ENCODE measurements around the gene TRPC1.

Gene TRPC1

DNA sequence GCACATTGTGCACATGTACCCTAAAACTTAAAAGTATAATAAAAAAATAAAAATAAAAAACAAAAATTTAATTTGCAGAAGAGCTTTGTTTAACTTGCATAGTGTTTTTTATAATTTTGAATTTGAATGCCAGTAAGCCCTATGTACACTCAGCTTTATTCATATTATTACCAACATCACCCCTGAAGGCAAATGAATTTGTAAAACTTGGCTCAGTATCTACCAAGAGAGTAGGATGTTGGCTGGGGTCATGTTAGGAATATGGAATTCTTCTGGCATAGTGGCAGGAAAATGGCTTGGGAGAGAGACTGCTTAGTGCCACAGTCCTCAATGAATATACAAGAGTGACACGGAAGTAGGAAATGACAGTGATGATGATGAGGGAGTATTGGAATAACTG lies 30.7 kb downstream of the TRPC1 start:
- DNase-seq = no peak

DNA sequence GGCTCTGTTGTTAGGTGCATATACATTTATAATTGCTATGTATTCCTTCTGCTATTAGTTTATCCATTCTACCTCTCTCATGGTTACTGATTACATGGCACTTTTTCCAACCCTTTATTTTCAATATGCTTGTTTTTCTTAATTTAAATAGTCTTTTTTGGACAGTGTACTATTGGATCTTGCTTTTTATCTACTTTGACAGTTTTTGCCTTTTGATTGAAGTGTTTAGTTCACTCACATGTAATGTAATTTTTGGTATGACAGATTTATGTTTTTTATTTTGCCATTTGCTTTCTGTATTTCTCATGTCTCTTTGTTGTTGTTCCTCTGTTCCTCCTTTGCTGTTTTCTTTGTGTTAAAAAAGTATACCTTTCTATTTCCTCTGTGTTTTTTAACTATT lies 44.5 kb downstream of the TRPC1 start:
- no peak for DNase-seq

DNA sequence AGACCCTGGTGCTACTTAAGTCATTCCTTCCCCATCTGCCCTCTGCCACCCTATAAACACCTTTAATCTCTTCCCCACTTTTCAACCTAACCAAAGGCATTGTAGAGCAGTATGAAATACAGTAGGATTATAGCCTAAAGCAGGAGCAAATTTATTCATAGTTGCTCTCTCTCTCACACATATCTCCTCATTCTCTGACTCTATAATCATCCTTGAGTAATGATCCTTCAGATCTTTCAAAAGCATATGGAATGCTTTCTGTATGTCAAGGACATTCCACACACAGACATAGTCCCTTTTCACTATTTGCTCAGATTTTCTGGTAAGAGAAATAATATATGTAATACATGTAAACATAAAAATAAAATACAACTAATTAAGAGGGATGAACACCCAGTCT lies 54.1 kb downstream of the TRPC1 start:
- DNase-seq = no peak

DNA sequence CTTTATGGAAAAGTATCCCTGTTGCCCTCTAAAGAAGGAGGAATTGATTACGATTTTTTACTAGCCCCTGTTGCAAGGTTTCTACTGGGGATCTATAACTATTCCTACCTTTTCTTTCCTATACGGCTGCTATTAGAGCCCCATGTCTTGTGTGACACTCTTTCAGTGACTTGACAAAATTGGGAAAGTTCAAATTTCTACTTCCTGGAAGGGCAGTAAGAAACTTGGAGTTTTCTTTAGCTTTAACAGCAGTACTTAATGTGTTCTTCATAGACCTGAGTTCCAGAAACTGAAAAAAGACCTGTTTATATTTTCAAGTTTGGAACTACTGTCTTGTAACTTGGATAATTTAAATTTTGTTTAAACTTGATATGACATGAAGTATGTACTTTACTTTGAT lies 54.7 kb downstream of the TRPC1 start:
- DNase-seq = no peak

DNA sequence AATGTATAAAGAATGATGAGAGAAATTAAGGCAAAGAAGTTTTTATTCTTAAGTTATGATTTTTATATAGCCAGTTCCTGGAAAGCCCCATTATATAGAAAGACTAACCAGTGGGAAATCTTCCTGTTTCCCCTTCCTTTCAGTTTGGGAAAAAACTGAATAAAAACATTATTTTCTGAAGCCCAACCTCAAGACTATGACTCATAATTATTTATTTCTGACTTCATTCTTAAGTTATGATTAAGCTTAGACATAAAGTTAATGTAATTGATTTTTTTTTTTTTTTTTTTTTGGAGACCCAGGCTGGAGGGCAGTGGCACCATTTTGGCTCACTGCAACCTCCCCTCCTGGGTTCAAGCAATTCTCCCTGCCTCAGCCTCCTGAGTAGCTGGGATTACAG lies 55.8 kb downstream of the TRPC1 start:
- DNase-seq = no peak

DNA sequence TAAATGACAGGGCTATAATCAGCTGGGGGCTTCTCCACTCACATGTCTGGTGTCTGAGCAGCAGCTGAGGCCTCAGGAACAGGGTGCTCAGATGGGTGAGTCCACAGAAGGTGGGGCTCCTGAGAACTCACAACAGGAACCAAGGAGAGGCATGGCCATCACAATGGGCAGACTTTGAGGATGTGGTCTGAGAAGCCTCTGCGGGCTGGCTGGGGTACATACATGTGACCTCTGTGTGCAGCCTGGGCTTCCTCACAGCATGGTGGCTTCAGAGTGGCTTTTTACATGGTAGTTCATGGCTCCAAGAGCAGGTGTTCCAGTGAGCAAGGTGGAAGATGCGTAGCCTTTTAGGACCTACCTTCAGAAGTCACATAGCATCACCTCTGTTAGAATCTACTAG lies 58.8 kb downstream of the TRPC1 start:
- DNase-seq = no peak

DNA sequence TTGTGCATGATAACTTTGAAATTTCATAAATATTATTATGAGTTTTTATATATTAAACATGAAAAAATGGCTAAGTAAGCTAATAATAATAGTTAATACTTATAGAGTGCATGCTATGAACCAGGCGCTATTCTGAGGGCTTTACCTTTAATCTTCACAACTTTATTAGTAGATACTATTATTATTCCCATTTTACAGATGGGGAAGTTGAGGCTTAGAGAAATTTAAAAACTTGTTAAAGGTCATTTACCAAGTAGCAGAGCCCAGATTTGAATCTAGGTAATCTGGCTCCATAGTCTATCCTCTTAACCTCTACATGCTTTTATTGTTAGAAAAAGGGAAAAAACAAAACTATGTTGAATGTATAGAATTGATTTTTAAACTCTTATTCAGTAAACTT lies 60.4 kb downstream of the TRPC1 start:
- DNase-seq = no peak

DNA sequence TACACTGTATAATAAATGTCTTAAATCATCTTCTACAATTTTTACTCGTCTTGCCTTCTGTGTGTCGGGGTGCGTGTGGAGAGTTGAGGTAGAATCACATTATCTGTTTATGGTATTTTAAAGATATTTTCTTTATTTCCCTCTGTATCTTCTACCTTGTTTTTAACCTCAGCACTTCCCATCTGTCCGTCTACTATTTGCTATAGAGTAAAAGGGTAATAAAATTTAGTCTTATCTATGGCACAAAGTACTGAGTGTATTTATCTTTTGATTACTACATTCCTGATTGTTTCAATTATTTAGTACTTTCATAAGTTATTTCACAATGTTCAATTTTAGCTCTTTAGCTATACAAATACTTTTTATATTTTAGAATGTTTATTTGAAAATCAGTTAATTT lies 62.2 kb downstream of the TRPC1 start:
- no peak for DNase-seq

DNA sequence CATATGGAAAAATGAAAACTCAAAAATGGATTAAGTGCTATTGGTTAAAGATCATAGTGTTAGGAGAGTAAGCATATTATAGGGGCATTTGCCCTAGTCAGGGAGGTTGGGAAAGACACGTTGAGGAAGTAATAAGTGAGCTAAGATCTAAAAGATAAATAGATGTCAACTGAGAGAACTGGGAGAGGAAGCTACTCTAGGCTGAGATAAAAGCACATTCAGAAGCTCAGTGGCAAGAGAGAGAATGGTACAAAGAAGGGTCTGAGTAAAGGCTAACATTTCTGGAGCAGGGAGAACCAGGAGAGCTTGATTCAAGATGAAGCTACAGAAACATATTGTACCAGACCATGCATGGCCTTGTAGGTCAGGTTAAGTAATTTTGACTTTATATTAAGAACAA lies 63.9 kb downstream of the TRPC1 start:
- DNase-seq = no peak

DNA sequence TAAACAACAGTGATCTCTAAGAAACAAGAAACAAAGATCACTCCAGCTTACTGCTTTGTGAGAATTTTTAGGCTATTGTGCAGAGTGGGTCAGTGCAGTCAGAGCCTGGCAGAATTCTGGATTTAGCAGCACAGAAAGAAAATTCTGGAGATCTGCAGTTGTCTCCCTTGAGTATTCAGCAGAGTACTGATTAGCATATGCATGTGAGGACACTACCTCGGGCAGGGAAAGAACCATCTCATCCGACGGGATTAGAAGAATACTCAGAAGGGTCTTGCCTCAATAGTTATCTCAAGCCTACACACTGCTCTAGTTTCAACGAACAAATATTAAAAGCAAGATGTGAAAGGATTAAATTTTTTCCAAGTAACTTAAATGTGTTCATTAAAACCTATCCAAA lies 70.7 kb downstream of the TRPC1 start:
- DNase-seq = no peak

DNA sequence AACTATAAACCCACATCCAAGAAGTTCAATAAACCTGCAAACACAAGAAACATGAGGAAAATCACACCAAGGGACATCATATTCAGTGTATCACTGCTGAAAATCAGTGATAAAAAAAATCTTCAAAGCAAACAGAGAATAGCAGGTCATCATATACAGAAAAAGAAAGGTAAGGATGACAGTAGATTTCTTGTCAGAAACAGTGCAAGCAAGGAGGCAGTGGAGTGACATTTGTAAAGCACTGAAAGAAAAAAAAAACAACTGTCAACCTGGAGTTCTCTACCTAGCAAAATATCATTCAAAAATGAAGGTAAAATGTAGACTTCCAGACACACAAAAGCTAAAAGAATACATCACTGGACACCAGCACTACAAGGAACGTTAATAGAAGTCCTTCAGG lies 71.5 kb downstream of the TRPC1 start:
- DNase-seq = no peak

DNA sequence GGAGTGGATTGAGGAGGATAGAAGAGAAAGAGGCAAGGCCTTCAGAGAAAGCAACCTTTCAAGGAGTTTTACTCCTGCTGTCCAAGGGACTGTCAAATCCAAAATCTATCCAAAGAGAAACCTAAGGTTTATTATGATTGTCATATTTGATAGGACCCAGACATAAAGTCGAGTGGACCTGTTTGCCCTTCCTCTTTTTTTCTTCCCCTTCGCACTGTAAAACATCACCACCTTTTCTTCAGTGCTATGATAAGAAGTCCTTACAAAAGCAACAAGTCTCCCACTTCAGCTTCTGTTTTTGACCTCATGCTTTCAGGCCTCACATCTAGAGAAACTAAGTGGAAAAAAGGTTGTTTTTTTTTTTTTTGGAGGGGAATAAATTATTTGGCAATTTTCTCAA lies 73.0 kb downstream of the TRPC1 start:
- no peak for DNase-seq

DNA sequence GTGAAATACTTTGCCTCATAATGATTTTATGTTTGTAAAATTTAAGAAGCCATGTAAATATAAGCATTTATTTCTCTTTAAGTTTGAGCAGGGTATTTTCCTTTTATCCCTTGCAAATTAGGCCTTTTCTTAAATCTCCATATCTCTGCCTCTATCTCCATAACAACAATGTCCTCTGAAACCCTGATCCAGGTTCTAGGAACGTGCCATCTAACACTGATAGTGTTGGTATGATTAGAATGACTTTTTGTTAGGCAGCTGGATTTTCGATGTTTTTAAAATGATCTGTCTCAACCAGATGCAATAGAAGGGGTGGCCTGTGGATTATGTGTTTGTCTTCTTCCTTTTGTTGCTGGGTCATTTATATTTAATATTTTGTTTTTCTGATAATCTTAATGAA lies 77.9 kb downstream of the TRPC1 start:
- no peak for DNase-seq

DNA sequence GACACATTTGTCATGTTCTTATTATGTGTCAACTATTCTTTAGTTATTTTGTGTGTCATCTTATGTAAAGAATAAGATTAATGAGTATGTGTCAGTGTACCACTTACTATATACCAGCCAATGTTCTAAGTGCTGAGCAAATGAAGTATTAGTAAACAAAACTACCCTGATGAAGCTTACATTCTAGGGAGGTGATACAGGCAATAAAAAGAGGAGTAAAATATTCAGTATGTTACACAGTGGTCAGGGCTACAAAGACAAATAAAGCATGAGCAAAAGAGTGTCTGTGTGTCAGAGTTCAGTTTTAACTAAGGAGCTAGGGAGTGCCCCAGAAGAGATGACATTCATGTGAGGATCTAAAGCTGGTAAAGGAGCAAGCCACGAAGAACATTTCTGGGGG lies 79.1 kb downstream of the TRPC1 start:
- no peak for DNase-seq

DNA sequence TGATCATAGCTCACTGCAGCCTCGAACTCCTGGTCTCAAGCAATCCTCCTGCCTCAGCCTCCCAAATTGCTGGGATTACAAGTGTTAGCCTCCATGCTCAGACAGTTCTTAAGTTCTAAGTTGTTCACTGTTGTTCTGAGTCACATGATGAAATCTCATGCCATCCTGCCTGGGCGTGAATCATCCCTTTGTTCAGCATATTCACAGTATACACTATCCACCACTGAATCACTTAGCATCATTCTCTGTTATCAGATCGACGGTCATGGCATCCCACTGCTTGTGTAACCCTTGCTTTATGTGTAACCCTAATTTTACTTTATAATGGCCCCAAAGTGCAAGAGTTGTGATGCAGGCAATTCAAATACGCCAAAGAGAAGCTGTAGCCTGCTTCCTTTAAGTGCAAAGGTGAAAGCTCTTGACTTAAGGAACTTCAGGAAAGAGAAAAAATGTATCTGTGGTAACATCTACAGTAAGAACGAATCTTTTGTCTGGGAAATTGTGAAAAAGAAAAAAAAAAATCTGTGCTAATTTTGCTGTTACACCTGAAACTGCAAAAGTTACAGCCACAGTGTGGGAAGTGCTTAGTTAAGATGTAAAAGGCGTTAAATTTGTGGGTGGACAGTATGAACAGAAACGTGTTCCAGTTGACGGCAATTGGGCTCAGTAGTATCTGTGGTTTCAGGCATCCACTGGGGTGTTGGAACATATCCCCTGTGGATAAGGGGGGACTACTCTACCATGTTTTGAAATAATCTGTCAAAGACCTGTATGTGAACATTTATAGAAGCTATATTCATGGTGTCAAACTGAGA lies 84.5 kb downstream of the TRPC1 start:
- no peak for DNase-seq

DNA sequence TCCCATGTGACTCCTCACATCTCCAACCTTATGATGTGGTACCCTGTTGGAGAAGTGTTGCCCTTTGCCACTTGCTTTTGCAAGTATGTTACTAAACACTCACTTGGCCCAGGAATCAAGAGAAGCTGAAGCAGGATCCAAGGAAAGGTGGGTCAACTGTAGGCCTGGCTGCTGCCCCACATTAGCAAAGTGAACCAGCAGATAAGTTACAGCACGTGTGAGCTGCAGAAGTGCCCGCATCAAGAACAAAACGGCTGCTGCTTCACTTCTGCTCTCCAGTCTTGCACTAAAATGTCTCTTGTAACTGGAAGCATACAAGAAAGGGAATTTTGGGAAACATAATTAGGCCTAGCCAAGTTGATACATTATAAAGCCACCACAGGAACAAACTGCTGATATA lies 85.4 kb downstream of the TRPC1 start:
- DNase-seq = no peak

DNA sequence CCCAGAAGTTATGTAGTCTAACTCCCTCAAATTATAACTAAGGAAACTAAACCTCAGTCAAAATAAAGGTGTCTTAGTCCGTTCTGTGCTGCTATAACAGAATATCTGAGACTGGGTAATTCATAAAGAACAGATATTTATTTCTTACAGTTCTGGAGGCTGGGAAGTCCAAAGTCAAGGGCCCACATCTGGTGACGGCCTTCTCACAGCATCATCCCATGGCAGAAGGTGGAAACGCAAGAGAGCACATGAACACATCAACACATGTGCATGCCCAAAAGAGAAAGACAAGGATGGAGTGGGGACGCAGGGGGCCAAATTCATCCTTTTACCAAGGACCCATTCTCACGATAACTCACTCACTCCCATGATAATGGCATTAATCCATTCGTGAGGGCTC lies 92.0 kb downstream of the TRPC1 start:
- no peak for DNase-seq

DNA sequence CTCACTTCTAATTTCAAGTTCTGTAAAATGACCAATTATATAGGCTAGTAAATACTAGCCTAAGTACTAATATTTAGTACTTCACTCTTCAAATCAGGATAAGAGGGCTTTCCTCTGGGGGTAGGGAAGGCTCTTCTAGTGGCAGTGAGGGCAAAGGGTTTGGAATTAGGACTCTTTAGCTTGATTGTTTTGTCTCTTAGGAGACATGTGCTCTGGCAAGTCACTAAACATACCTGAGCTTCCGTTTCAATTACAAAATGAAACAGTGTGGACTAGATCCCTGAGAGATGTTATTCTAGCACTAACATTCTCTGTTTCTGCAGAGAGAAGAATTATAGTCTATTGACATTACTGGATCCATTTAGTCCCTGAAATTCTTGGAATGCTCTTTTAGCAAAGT lies 93.5 kb downstream of the TRPC1 start:
- no peak for DNase-seq

DNA sequence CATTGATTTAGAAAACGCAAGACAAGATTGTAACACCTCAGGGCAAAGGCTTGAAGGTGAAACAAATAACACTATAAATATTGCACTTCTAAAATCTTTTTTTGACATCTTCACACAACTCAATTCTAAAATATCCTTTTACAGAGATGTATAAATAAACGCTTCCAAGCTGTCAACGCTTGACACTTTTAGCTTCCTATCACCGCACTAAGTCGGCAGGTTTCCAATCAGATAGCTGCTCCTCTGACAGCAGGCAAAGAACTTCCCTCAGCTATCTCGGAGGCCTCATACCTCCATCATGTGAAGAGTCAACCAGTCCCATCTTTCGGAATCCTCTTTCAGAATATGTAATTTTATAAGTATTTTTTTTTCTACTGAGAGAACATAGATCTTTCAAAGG lies 94.1 kb downstream of the TRPC1 start:
- DNase-seq = no peak

DNA sequence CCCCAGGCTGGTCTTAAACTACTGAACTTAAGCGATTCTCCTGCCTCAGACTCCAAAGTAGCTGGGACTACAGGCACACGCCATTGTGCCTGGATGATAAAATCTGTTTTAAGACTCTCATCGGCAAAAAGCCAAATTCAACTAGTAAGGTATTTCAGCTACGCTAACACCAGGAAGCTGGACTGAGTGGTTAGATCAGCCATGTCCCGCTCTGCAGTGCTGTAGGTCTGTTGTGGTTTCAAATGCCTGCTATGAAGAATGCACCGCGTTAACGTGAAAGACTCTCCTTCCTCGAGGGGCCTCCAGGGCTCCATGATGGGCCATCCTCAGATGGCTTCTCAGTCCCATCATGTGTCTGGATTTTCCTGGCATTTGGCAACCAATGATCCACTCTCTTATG lies 94.8 kb downstream of the TRPC1 start:
- DNase-seq = no peak

DNA sequence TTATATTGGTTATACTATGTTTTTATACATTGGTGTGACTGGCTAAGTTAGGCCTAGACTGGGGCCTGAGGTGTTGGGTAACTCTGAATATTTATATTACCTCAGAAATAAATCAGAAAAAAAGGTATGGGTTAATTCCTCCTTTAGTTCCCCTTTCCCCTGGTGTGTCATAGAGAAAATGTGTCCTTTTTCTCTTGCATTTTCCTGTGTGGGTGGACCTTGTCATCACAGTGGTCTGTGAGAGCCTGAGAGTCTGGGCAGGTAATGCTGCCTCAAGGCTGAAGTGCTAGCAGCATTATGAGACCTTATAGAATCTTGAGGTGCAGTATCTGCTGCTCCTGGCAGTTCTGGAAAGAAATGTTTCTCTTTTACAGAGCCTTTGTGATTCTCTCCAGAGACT lies 95.3 kb downstream of the TRPC1 start:
- no peak for DNase-seq

DNA sequence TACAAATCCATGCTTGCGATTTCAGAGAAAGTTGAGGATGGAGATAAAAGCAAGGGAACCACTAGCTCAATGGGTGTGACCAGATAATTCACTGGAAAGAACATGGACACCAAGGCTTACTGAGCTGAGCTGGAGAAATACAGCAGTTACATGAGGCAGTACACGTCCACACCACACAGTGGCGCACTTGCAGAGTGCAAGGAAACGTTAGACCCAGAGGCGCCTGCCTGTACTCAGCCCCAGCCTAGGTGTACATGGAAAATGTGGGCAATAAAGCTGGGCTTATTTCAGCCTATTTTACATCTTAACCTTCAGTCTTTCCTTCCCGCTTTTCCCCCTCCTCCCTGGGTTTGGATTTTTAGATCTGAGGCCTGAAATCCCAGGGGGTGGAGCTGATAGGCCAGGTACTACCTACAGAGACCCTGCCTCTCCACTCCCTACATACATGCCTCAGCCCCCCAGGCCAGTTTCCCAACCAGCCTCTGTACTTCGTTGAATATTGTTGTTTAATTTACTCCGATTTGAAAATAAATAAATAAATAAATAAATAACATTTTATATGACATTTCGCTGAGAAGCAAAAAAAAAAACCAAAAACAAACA lies 105.0 kb downstream of the TRPC1 start:
- peak; percentile 86 for DNase-seq

DNA sequence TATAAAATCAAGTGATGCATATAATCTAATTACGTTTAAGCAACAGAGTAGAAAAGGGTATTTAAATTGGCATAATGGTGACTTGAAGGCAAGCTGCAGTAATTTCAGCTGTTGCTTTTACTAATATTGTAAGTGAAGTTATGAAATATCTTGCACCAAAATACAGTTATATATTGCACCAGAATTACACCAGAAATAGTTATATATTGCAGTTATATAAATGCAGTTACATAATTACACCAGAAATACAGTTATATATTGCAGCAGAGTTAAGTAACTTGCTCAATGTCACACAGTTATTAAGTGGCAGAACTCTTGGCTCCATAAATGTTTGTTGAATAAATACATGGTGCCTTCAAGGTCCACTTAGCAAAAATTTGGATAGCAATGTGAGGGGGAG lies 113.7 kb downstream of the TRPC1 start:
- no peak for DNase-seq

DNA sequence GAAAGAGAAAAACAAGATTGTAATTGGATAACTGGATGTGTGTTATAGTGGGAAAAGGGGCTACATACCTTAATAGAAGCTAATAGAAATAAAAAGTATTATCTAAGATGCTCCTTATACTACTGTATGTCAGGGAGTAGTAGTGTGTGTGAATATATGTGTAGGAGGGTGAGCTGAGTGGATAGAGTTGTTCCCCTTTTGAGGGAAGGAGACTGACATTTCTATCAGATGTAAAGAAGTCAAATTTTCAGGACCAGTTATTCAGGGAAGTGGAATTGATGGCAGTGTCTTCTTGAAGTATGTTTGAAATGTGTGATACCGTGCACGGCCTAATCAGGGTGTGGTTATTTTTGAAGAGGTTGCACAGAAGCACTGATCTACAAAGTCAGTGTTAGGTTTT lies 116.0 kb downstream of the TRPC1 start:
- DNase-seq = no peak

DNA sequence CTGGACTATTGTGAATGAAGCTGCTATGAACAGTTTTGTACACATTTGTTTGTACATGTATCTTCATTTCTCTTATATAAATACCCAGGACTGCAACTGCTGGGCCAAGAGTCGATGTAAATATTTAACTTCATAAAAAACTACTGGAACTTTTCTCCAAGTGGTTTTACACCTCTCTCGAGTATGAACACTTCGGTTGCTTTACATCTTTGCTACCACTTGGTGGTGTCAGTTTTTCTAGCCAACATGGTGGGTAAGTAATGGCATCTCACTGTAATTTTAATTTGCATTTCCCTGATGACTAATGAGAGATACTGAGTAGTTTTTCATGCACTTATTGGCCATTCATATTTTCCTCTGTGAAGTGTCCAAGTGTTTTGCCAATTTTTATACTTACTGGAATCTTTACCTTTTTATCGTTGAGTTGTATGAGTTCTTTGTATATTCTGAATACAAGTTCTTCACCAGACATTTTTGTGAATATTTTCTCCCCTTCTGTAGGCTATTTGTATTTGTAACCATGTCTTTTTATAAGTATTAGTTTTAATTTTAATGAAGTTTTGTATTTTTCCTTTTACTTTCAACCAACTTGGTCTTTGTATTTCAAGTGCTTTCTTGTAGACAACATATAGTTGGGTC lies 120.6 kb downstream of the TRPC1 start:
- DNase-seq = peak; percentile 49
